MM.1S (cell line): ENCODE results near the gene ZNF862.

Source experiments
- EZH2 ChIP-seq: fragments of 300-600 bp; sonication (generic); optimal IDR thresholded peaks from 2 replicates; pipeline ENCODE3; 2017; ENCODE audit warnings: low read depth, mild to moderate bottlenecking, antibody characterized with exemption, low read length, mixed read lengths
- EZH2phosphoT487 ChIP-seq: fragments of 300-600 bp; sonication (generic); IDR thresholded peaks from 2 replicates; pipeline ENCODE4 v1.6.1; 2018; ENCODE audit warnings: antibody characterized with exemption, low read length
- TF ChIP-seq, protein P1 (sequence below): fragments of 300-600 bp; sonication (generic); IDR thresholded peaks from 2 replicates; pipeline ENCODE4 v1.5.1; 2016; ENCODE audit warnings: antibody characterized with exemption, low read length, mixed read lengths

- TF ChIP-seq, protein P1, sequence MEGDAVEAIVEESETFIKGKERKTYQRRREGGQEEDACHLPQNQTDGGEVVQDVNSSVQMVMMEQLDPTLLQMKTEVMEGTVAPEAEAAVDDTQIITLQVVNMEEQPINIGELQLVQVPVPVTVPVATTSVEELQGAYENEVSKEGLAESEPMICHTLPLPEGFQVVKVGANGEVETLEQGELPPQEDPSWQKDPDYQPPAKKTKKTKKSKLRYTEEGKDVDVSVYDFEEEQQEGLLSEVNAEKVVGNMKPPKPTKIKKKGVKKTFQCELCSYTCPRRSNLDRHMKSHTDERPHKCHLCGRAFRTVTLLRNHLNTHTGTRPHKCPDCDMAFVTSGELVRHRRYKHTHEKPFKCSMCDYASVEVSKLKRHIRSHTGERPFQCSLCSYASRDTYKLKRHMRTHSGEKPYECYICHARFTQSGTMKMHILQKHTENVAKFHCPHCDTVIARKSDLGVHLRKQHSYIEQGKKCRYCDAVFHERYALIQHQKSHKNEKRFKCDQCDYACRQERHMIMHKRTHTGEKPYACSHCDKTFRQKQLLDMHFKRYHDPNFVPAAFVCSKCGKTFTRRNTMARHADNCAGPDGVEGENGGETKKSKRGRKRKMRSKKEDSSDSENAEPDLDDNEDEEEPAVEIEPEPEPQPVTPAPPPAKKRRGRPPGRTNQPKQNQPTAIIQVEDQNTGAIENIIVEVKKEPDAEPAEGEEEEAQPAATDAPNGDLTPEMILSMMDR = no peak
- no peak for TF ChIP-seq EZH2
- no peak for TF ChIP-seq EZH2phosphoT487
Measured at GRCh38 chr7:149823191-149823630, 15.0 kb upstream of the ZNF862 start.
